GM20431 (cell line): ENCODE data around the gene PSAP.

Source experiments
- in situ Hi-C: fragments of 300-500 bp; cut with MseI, MboI; formaldehyde crosslinking; loops from one replicate; pipeline ENCODE4 v1.15.0; 2020; ENCODE audit warnings: low sequenced_read_pairs; ENCODE audit not compliant: unreplicated experiment

Gene PSAP

DNA sequence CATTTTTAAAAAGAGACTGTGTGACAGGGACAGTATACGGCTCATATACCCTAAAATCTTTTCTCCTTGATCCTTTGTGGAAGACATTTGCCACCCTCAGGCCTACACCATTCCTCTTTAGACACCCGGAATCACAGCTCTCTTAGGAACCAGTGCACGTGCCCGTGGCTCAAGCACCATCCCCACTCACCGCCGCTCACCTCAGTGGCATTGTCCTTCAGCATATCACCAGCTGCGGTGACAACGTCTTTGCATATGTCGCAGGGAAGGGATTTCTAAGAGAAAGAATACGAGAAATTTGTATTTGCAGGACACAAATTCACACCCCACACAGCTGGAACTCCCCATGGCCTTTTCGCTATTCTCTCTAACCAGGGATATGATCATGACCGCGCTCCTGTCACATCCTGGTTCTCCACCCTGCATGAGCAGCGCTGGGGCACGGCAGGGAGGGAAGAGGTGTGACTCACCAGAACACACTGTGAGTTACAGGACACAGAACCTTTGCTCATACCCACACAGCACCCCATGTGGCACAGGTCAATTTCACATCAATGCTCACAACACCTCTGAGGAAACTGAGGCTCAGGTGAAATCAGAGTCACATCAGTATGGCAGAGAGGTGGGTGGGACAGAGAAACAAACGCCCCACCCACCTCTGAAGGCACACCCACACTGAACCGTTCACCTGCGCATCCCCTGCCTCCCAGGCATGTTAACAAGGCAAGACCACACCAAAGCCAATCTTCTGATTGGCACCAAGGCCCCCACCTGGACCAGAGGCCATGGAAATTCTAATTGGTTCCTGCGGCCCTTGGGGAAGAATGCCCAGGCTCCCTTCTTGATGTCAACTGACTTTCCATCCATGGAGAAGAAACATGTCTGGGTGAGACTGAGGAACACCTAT is 19.2 kb downstream of the PSAP start:
- in situ Hi-C loops = loop anchor here (10.0 kb wide), 1 partner anchor 63 kb away; no protein-coding TSS in a partner anchor

DNA sequence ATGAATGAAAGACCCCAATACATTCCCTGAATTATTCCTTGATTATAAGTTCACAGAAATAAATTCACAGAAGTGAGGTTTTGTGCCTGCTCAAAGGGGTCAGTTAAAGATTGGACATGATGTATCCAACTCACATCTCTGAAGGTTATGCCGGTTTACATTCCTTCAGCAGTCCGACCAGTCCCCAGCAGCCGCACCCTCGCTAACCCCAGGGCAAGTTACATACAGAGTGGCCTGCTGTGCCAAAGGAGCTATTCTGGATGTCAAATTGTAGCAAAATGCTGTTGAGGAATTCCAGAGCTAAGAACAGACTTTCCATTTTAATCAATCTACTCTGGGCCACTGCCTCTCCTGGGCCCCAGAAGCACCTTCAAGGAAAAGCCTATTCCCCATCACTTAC is 20.3 kb downstream of the PSAP start:
- in situ Hi-C loops = loop anchor here (10.0 kb wide), 1 partner anchor 64 kb away; no protein-coding TSS in a partner anchor

DNA sequence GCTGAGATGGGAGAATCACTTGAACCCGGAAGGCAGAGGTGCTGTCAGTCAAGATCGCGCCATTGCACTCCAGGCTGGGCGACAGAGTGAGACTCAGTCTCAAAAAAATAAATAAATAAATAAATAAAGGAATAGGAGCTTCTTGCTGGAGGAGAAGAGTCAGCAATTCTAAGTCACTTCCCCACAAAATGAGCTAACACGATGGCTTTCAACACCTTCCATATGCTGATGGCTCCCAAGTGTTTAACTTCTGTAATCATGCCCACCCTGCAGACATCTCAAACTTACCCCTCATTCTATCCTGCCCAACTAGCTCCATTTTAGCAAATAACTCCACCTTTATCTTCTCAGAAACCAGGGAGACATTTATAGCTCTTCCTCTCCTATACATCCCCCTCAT is 21.2 kb downstream of the PSAP start:
- in situ Hi-C loops = loop anchor here (10.0 kb wide), 1 partner anchor 65 kb away; no protein-coding TSS in a partner anchor

DNA sequence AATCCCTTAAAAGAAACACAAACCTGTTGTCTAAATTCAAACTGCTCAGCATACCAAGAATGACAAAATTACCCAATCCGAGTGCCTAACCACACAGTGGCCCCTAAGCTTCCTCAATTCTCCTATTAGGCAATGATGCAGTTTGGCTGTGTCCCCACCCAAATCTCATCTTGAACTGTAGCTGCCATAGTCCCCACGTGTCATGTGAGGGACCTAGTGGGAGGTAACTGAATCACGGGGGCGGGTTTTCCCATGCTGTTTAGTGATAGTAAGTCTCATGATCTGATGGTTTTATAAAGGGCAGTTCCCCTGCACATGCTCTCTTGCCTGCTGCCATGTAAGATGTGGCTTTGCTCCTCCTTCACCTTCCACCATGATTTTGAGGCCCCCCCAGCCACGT is 21.9 kb downstream of the PSAP start:
- in situ Hi-C loops = no loop called here

DNA sequence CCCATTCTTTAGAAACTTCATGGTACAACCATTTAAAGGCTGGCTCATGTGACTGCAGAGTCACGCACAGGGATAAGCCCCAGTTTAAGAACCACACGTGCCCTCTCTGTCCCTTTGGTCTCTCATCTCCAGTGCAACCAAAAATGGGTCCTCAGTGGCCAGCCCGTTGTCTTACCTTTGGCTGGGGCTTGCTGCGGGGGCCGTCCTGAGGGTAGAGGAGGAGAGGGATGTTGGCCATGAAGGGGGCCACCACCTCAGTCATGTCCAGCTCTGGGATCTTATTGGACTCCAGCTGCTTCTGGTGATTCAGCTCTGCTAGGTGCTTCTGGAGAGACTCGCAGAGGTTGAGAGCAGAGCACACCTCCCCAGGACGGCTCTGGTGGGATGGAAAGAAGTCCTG is 22.3 kb downstream of the PSAP start:
- in situ Hi-C loops = no loop called here

DNA sequence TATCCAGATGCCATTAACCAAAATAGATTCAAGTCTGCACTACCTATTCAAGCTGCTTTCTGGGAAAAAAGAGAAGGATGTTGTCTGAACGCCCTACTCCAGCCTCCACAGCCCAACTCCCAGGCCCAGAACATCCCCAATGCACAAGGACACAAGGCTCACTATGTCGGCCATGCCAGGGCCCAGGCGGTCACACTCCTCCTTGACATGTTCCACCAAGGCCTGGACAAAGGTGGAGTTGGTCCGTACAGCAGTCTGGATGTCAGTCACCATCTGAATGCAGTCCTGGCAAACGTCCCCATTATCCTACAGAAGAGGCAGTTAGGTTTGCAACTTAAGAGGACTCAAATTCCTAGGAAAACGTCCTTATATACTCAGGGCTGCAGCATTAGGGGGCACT is 23.2 kb downstream of the PSAP start:
- in situ Hi-C loops = no loop called here

DNA sequence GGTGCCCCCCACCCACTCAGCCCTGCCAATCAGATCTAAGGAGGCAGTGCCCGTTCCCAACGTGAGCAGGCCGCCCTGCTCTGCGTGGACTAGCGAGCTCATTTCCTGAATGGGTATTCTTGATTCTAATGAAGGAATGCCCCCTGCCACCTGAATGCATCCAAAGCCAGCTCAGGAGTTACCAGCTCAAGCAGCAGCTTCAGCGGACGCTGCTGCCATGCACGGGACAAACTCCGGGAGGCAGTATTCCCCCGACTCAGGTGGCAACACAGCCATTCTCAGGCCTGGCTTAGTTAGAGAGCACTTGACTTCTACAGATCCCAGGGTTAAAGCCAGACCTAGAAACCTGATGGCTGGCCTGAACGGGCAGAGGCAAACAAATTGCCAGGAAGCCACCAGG is 25.8 kb downstream of the PSAP start:
- in situ Hi-C loops = no loop called here

DNA sequence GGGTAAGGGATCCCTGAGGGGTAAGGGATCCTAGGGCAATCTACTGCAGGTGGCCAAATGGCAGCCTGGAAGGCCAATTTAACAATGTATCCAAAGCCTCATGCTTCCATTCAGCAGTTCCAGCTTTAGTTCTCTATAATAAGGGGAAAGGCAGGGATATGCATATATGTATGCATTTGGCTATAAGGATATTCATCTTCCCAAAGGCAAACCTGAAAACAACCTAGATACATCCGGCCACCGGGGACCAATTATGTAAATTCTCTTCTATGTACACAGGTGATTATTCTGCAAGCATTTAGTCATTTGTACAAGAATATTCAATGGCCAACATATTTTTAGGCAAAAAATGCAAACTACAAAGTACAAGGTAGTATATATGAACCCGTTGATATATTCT is 26.7 kb downstream of the PSAP start:
- in situ Hi-C loops = no loop called here

DNA sequence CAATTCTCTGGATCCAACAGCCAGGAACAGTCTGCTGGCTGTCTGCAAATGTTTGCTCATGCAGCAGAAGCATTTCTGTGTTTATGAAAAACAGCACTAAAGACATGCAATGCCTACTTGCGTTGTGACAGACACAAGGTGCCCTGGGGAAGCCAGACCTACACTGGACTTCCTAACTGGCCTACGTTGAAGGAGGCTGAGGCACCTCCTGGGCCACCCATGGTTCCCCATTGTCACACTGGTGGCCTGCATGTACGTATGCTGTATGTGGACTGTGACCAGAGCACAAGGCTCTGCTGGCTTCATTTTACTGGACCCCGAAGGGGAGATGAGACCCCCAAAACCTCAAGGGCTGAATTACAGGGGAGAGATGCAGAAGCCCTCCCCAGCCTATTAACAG is 27.7 kb downstream of the PSAP start:
- in situ Hi-C loops = no loop called here

DNA sequence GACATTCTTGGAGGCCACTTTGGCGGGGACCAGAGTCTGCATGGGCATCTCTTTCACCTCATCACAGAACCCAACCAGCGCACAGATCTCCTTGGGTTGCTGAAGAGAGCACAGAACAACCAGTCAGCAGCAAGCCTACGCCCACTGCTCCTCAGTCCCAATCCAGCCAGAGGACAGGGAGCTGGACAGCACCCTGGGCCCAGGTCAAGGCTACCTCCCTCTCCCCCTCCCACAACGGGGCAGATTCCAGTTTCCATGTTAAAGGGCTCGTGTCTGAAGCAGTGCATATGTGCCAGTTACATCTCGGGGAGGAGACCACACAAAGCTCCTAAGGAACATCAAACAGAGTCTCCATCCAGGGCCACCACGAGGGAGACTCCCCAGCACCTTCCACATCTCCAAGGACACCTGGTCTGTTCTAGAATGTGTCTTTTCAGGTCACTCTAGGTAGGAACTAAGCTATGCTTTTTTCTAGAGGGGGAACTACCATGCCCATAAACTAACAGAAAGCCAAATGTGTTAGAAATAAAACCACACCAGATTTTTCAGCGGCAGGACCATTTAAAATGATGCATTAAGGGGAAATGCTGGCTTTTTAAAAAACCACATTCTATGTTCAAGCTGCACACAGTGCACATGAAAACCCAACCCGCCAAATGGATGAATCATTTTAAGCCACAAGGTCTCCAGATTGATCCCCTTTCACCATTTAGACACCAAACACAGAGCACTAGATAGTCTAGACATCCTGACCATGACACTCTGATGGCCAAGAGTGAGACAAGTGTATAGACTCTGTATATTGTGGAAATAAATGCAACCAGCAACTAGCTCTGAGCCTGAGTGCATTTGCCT is 28.9 kb downstream of the PSAP start:
- in situ Hi-C loops = no loop called here

DNA sequence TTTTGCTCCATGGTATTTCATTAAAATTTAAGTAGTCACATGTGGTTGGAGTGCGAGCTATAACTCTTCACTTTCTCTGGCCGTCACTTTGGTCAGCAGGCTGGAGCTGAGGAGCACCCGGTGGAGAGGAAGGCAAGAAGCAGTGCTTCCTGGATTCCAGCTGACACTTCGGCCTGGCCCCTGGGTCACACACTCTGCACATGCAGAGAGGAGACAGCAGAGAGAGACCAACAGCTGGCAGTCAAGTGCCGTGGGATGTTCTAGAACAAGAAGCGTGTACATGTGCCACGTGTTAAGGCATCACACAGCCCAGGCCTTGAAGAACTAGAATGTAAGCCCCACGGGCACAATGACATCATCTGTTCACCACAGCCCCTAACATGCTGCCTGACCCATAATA is 30.1 kb downstream of the PSAP start:
- in situ Hi-C loops = no loop called here

DNA sequence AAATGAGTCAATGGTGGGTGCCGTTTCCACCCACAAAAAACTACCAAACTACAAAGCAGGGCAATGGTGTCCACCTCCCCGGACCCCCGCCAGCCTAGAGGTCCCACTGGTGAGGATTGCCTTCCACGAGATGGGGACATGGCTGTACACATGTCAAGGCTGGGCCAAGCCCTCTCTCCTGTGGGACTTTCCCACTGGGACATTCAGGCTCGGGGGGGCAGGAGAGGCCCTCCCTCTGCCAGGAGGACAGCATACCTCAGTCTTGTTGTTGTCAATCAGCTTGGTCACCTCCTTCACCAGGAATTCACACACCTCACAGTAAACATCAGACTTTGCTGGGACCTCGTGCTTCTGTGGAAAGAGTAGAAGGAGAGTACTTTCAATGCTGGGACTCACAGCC is 31.1 kb downstream of the PSAP start:
- in situ Hi-C loops = no loop called here

DNA sequence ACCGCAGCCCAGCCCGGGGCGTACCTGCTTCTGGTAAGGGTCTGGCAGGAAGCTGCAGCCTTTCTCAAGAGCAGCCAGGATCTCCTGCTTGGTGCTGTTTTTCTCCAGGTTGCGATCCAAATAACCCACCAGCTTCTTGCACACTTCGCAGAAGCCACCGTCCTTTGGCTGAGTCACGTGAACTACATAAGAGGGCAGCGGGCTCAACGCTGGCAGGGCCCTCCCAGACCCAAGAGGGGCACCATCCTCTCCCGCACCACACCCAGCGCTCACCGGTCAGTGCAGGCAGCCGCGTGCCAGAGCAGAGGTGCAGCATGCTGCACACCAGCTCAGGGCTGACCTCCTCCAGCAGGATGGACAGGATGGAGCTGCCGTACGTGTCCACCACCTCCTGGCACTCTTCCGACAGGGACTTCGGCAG is 31.6 kb downstream of the PSAP start:
- in situ Hi-C loops = no loop called here

DNA sequence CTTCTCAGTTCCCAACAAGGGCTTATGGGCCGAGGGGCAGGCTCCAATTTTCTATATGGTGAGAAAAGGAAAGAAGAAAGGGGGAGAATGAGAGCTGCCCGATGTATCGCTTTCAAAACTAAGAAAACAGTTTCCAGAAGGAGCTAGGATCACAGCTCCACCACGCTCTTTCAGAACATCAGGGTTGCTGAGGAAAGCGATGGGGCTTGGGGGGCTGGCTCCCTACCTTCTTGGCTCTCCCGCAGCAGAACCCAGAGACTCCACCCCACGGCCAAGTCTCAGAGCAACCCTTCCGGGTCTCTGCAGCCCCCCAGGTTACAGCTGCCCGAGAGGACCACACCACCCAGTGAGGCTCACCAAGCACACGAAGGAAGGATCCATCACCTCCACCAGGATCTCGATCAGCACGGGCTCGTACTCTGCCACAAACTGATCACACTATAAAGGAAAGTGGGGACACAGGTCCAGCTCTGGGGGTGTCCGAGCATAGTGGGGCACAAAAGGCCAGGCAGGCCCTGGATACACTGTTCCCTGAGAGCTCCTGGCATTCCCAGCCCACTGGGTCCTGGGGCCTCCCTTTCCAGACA is 32.3 kb downstream of the PSAP start:
- in situ Hi-C loops = no loop called here

DNA sequence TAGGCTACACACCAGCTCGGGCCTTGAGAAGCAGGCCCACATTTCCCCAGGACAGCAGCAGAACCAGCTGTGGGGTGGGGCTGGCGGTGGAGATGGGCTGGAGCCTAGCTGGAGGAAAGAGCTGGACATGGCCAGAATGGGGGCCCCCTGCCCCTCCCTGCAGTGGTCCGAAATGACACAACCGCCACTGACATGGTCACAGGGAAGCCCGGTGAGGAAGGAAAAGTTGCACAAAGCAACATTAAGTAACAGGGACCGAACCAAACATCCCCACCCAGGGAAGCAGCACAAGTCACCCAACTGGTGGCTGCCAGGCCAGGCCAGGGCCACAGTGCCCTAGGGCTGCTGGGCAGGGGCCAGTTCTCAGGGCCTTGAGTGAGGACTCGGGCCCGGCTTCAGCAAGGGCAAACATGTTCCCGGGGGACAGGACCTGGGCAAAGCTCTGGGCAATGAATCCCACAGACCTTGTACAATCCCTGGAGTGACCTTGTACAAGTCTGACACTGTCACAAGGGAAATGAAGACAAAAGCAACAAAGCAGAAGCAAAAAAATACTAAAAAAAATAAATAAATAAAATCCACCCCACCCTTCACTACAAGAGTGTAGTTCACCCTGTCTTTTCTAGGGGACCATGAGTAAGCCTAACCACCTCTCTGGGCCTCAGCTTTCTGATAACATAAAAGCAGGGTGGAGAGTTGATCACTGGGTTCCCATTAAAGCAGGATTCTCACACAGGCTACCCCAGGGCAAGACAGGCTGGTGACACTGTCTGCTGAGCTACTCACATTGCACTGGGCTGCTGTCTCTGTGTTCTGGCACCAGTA is 33.0 kb downstream of the PSAP start:
- in situ Hi-C loops = no loop called here

DNA sequence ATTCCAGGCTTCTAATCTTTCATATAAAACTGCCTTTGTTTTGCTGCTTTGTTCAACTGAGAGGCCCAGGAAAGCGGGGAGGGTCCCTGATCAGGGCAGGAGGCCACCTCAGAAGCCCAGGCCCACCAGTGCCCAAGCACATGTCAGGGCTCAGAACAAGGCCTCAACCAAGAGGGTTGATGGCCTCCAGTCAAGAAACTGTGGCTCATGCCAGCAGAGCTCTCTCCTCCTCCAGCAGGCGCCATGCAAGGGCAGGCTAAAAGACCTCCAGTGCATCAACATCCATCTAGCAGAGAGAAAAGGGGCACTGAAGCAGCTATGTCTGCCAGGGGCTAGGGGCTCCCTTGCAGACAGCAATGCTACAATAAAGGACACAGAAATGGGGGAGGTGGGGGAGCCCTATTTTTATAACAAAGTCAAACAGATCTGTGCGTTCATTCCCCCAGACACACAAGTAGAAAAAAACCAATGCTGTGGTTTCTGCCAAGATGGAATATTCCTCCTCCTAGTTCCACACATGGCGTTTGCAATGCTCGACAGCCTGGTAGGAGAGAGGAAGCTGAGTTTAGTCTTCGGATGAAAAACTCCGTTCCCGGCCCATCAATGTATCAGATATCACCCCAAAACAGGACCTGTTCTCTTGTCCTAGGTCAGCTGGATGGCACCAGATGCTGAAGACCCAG is 34.0 kb downstream of the PSAP start:
- in situ Hi-C loops = no loop called here

DNA sequence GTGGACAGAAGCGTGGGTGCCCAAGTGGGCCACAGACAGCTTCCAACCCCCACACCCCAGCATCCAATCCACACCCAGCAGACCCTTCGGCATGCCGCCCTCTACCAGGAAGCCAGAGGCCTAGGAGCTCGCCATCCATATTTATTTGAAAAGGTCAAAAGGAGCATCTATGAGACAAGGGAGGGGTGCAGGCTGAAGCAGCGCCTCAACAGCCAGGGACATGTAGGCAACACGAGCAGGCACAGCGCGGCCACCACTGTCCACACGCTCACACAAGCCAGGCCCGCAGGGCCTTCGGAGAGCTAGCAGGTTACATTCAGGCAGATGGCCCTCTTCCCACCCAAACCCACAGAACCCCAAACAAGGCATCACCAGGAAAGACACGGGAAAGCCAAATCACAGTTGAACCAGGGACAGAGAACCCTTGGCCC is 34.6 kb downstream of the PSAP start:
- in situ Hi-C loops = no loop called here

DNA sequence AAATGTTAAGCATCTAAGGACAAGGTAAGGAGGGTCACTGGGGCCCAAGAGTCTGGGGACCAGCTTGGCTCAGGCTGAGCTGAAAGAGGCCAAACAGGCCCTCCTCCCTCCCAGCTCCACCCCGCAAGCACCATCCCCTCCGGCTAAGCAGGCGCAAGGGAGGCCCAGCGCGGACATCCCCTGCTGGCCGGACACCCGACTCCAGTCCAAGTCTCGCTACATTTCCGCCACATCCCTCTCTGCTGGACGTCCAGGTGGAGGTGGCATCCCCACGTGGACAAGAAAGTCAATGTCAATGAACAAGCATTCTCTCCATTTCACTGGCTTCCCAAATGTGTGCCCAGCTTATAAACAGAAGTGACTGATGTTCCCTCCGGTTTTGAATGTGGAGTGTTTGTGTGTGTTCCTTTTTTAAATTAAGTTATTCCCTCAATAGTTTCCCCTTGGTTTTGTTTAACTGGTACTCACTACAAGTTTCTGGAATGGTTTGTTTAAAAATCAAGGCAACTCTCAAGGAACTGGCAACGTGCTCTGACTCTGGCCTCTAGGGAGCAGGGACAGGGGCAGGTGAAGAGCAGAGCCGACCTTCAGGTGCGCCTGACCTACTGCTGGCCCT is 35.4 kb downstream of the PSAP start:
- in situ Hi-C loops = no loop called here

DNA sequence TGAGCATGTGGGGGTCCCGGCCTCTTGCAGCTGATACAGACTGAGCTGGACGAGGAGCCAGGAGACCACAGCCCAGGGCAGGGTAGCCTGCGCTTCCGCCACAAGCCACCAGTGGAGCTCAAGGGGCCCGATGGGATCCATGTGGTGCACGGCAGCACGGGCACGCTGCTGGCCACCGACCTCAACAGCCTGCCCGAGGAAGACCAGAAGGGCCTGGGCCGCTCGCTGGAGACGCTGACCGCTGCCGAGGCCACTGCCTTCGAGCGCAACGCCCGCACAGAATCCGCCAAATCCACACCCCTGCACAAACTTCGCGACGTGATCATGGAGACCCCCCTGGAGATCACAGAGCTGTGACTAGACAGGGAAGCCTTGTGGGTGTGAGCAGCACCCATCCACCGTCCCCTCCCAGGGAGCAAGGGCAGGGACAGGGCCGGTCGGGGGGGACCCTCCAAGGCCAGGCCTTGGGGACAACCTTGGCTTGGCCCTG is 36.1 kb downstream of the PSAP start:
- in situ Hi-C loops = no loop called here
